HG02938 (cell line): Measurements from ENCODE around the gene DZIP1.

Experiments
- ATAC-seq: cut with Tn5 transposase; IDR thresholded peaks from one replicate; pipeline ENCODE4 v1.9.1; 2021; ENCODE audit warnings: mild to moderate bottlenecking, moderate library complexity; ENCODE audit not compliant: unreplicated experiment

DZIP1 gene

GRCh38 chr13:95643571-95643935 lies 953 bp downstream of the DZIP1 start:
- no peak for ATAC-seq

GRCh38 chr13:95642999-95643398 lies 1.5 kb downstream of the DZIP1 start:
- ATAC-seq: no peak

GRCh38 chr13:95642028-95642621 lies 2.4 kb downstream of the DZIP1 start:
- ATAC-seq: no peak

GRCh38 chr13:95641291-95642027 lies 3.0 kb downstream of the DZIP1 start:
- ATAC-seq: no peak

- ATAC-seq: no peak
Measured at GRCh38 chr13:95636853-95637252, 7.7 kb downstream of the DZIP1 start.

- ATAC-seq: no peak
Measured at GRCh38 chr13:95630593-95630992, 13.9 kb downstream of the DZIP1 start.

- ATAC-seq: no peak
Measured at GRCh38 chr13:95629071-95629470, 15.4 kb downstream of the DZIP1 start.

- ATAC-seq: no peak
Measured at GRCh38 chr13:95628488-95628887, 16.0 kb downstream of the DZIP1 start.

GRCh38 chr13:95627590-95627989 lies 16.9 kb downstream of the DZIP1 start:
- ATAC-seq: no peak

- no peak for ATAC-seq
Measured at GRCh38 chr13:95626768-95627167, 17.7 kb downstream of the DZIP1 start.

DNA sequence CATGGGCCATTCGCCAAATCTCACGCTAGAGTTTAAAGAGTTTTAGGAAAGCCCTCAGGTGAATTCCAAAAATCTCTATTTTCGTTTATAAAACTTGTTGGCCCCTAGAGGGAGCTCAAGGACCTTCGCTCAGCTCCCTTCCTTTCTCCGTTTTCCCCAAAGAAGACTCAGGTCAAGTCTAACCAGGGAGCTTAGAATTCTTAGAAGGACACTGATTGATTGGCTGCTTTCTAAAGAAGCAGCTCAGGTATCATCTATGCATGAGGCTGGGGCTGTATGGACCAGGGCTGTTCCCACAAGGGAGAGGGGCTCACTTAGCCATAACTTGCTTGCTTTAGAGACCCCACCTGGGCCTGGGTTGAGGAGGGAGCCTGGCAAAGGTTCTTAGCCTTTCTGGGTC lies 20.5 kb downstream of the DZIP1 start:
- ATAC-seq: no peak

GRCh38 chr13:95623141-95623540 lies 21.4 kb downstream of the DZIP1 start:
- ATAC-seq: no peak

DNA sequence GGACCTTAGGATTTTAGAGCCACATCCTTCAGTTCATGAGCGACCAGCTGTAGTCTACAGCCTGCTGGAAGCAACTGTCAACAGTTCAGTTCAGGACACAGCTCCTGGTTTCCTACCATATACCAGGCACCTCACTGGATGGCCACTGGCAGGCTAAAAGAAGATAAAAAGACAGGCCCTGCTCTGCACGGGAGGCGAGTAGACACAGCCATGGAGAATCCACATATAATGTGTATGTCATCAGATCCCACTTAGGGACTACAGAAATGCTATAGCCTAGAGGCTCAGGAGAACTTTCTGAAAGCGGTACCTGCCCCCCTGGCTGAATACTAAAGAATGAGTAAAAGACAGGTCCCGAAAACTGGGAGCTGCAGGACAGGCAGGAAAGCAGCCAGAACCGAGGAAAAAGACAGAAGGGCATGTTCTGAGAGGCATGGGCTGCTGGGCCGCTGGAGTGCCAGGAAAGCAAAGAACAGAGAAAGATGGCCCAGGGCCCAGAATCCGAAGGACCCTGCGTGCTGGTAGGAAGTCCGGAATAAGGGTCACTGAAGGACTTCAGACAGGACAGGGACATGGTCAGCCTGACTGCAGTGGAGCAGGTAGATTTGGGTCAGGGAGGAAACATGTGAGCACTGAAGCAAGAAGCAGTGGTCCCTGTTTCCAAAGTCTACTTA lies 23.5 kb downstream of the DZIP1 start:
- ATAC-seq: no peak

DNA sequence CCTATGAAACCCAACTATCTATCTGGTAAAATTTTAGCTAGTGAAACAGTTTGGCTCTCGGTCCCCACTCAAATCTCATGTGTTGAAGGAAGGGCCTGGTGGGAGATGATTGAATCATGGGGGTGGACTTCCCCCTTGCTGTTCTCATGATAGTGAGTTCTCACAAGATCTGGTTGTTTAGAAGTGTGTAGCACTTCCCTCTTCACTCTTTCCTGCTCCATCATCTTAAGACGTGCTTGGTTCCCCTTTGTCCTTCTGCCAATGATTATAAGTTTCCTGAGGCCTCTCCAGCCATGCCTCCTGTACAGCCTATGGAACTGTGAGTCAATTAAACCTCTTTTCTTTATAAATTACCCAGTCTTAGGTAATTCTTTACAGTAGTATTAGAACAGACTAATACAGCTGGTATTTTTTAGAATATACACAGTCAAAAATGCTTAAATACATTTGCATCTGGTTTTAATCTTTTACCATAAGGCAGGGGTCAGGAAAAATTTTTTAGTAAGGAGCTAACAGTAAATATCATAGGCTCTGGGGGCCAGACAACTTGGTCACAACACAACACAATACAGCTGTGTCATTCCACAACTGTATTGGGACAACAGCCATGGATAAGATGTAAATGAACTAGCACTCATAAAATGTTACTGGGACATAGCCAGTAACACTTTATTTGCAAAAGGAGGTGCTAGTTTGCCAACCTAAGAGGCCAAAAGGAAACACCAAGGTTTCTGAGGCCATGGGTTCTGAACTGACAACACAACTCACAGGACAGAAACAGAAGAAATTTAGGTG lies 24.3 kb downstream of the DZIP1 start:
- no peak for ATAC-seq

DNA sequence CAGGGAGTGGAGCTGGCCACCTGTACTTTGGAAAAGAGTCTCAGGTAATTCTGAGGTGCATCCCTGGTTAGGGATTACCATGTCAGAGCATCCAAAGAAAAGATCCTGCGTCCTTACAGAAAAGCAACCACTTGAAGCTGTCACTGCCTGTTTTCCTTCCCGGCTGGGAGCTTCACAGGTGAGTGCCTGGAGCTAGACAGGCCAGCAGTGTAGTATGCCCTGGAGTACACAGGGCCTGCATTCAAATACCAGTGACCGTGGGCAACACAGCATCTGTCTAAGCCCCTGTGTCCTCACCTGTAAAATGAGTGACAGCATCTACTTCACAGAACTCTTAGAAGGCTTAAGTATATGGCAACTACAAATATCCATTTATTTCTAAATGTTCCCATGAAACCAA lies 29.0 kb downstream of the DZIP1 start:
- no peak for ATAC-seq

- no peak for ATAC-seq
Measured at GRCh38 chr13:95614641-95615245, 29.8 kb downstream of the DZIP1 start.

- no peak for ATAC-seq
Measured at GRCh38 chr13:95608640-95609323, 35.7 kb downstream of the DZIP1 start.

- no peak for ATAC-seq
Measured at GRCh38 chr13:95607366-95607765, 37.1 kb downstream of the DZIP1 start.

- ATAC-seq: no peak
Measured at GRCh38 chr13:95605448-95606125, 38.9 kb downstream of the DZIP1 start.

GRCh38 chr13:95604556-95604915 lies 40.0 kb downstream of the DZIP1 start:
- no peak for ATAC-seq
